Midbrain (tissue), 1 donor: Measurements from ENCODE around the gene TUBB4B.

Experiments
- DNase-seq: peaks from one replicate; lab custom pipeline; 2025; lab: John Stamatoyannopoulos, UW

The TUBB4B gene

GRCh38 chr9:137270929-137271695 lies 30.0 kb downstream of the TUBB4B start:
- DNase-seq = no peak

GRCh38 chr9:137271696-137272076 lies 30.6 kb downstream of the TUBB4B start:
- DNase-seq = no peak

- DNase-seq = no peak
These were observed 31.4 kb downstream of the TUBB4B start for GRCh38 chr9:137272241-137273094.

GRCh38 chr9:137273095-137273490 lies 32.0 kb downstream of the TUBB4B start:
- no peak for DNase-seq

GRCh38 chr9:137273611-137274320 lies 32.7 kb downstream of the TUBB4B start:
- no peak for DNase-seq

GRCh38 chr9:137275203-137275587 lies 34.1 kb downstream of the TUBB4B start:
- no peak for DNase-seq

GRCh38 chr9:137275588-137276472 lies 34.7 kb downstream of the TUBB4B start:
- DNase-seq = no peak

GRCh38 chr9:137276473-137277328 lies 35.6 kb downstream of the TUBB4B start:
- DNase-seq = no peak

- no peak for DNase-seq
These were observed 36.4 kb downstream of the TUBB4B start, which contains the start of gene TOR4A for GRCh38 chr9:137277329-137278041. Gene TOR4A (plus strand): TSS chr9:137277726. CDS start chr9:137278690, 964 bp downstream.

GRCh38 chr9:137278061-137278701 lies 37.1 kb downstream of the TUBB4B start:
- DNase-seq = no peak

- DNase-seq = no peak
These were observed 37.9 kb downstream of the TUBB4B start for GRCh38 chr9:137278721-137279711.

GRCh38 chr9:137279741-137280473 lies 38.8 kb downstream of the TUBB4B start:
- DNase-seq = no peak

GRCh38 chr9:137280474-137281344 lies 39.6 kb downstream of the TUBB4B start:
- DNase-seq = no peak

GRCh38 chr9:137281345-137282116 lies 40.4 kb downstream of the TUBB4B start:
- no peak for DNase-seq

GRCh38 chr9:137286975-137287383 lies 45.9 kb downstream of the TUBB4B start:
- DNase-seq = no peak

- no peak for DNase-seq
These were observed 52.0 kb downstream of the TUBB4B start for GRCh38 chr9:137293094-137293481.
